Upper lobe of right lung (tissue), 1 donor: Measurements from ENCODE around the gene CAND2. TPM values are rescaled to one million over a fixed set of nuclear protein-coding genes. Genes with fewer than 3 reads are reported as not detected.
"Not testable (repeated sequence)": the region's sequence is repeated elsewhere in the genome, so short reads cannot be mapped to it uniquely, and the experiment has no call there.

Experiments
- ATAC-seq: fragments of 200-7000 bp; cut with Tn5 transposase; one replicate; pipeline ENCODE4 v1.9.1; 2020; ENCODE audit warnings: mild to moderate bottlenecking, moderate library complexity
- DNase-seq: peaks from one replicate; pipeline ENCODE4 v3.0.0-alpha.2; 2020
- H3K27ac ChIP-seq: fragments of 200-600 bp; one replicate; pipeline ENCODE4 v1.8.0; 2022
- H3K27me3 ChIP-seq: fragments of 200-600 bp; one replicate; pipeline ENCODE4 v1.8.0; 2022; ENCODE audit warnings: mild to moderate bottlenecking
- H3K36me3 ChIP-seq: fragments of 200-600 bp; one replicate; pipeline ENCODE4 v1.8.0; 2022
- H3K4me1 ChIP-seq: fragments of 200-600 bp; one replicate; pipeline ENCODE4 v1.8.0; 2022
- H3K4me3 ChIP-seq: fragments of 200-600 bp; one replicate; pipeline ENCODE4 v1.8.0; 2022; ENCODE audit warnings: mild to moderate bottlenecking
- H3K9me3 ChIP-seq: fragments of 200-600 bp; one replicate; pipeline ENCODE4 v1.8.0; 2022
- intact Hi-C: fragments of 100-400 bp; cut with DNase I; formaldehyde crosslinking; loops from one replicate; pipeline ENCODE4 v1.11.0; 2022
- total RNA-seq: library from RNA; stranded (reverse); fragmentation: NEBNext Ultra II Directional; extraction: Animal tissue kit (Norgen Biotek cat#: 25700); gene quantifications from one replicate; pipeline ENCODE4 v1.2.1, GENCODE V29; 2021
- TF ChIP-seq, protein P1 (sequence below): fragments of 200-600 bp; IDR thresholded peaks from one replicate; pipeline ENCODE4 v1.8.0; 2022; ENCODE audit warnings: antibody characterized with exemption
- donor health status: DM: no; HTN: yes; CAD: no; lungs with severe emphysema.

Gene CAND2
- total RNA-seq, 1 donor from 2014 or later, result 7.8 TPM

DNA sequence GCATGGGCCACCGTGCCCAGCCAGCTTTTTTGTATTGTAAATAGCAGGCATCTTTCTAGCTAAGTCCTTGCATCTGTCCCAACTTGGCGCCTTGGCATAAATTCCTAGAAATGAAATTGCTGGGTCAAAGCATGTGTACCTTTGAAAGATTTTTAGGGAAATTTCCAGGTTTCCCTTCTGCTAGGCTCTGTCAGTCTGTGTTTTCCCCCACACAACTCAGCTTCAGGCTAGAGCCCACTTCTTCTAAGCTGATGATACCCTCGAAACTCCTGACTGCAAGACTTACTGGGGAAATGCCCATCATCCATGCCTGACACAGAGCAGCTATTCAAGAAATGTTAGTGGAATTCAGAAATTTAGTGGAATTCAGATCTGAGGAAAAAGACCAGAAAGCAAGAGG, 55.7 kb downstream of the CAND2 start:
- Histone ChIP-seq H3K4me1 (no peaks in the 10 kb centered on the region), H3K4me3 (no peak overlapping the region)

DNA sequence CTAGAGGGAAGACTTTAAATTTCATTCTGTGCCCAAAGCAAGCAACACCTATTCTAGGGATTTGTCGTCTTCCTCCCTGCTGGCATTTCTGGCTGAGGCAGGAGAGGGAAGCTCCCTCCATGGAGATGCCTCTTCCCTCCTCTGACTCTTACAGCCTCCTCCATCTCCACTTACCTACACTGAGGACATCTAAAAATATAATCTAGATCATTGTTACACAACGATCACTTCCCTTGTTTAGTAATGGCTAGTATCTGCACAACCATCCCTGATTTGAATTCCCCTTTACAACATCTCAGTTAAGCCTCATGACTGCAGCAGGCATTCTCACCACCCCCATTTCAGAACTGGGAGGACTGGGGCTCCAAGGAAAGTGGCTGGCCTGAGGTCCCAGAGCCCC, 57.4 kb downstream of the CAND2 start:
- intact Hi-C loops, H3K4me1 ChIP-seq, H3K27me3 ChIP-seq, H3K4me3 ChIP-seq, DNase-seq, H3K36me3 ChIP-seq, H3K27ac ChIP-seq, H3K9me3 ChIP-seq: not testable (repeated sequence)
- peak; percentile 50 for ATAC-seq

More for the DNA sequence above, 55.7 kb downstream of the CAND2 start:
- intact Hi-C loops, result no loop called here
- no peaks in the 10 kb centered on the region for H3K9me3 ChIP-seq
- ATAC-seq (no peak), DNase-seq (no peak)
- H3K36me3 ChIP-seq, result no peaks in the 10 kb centered on the region
- no peak overlapping the region for H3K27ac ChIP-seq
- TF ChIP-seq, protein P1, sequence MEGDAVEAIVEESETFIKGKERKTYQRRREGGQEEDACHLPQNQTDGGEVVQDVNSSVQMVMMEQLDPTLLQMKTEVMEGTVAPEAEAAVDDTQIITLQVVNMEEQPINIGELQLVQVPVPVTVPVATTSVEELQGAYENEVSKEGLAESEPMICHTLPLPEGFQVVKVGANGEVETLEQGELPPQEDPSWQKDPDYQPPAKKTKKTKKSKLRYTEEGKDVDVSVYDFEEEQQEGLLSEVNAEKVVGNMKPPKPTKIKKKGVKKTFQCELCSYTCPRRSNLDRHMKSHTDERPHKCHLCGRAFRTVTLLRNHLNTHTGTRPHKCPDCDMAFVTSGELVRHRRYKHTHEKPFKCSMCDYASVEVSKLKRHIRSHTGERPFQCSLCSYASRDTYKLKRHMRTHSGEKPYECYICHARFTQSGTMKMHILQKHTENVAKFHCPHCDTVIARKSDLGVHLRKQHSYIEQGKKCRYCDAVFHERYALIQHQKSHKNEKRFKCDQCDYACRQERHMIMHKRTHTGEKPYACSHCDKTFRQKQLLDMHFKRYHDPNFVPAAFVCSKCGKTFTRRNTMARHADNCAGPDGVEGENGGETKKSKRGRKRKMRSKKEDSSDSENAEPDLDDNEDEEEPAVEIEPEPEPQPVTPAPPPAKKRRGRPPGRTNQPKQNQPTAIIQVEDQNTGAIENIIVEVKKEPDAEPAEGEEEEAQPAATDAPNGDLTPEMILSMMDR, result no peak
- H3K27me3 ChIP-seq, result no peaks in the 10 kb centered on the region

DNA sequence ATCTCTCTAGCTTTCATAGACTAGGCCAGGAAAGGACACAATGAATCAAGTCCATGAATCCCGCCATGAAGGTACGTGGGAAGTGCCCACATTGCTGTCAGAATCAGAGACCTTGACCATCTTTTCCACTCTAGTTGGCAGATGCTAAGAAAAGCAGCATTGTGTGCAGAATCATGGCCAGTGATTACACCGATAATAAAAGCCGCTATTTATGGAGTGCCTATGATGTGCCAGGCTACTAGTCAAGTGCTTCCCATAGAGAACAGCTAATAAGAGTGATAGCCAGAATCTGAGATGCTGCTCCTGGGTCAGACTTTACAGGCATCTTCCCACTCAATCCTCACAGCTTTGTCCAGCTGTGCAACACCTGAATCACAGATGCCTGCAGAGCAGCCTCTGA, 58.1 kb downstream of the CAND2 start:
- Histone ChIP-seq H3K4me1 (no peaks in the 10 kb centered on the region), H3K36me3 (no peaks in the 10 kb centered on the region), H3K27ac (no peak overlapping the region), H3K27me3 (no peaks in the 10 kb centered on the region), H3K9me3 (no peaks in the 10 kb centered on the region), H3K4me3 (no peak overlapping the region)
- DNase-seq (no peak), ATAC-seq (no peak)
- TF ChIP-seq, protein P1, result no peak
- intact Hi-C loops, result no loop called here

DNA sequence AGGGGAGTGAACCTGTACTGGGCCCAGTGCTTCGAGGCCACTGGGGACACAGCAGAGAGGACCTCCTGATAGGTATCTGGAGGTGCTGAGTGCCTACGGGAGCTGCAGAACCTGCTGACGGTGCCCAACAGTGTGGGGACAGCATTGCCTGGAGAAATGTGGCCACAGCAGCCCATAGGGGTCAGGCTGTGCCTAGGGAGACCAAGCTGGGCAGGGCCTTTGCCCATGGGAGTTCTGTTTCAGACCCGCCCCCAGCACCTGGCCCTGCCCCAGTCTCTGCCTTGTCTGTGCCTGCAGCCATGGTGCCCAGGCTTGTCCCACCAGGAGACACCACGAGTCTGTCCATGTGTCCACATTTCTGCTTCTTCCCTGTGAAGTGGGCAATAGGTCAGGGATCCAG, 60.1 kb downstream of the CAND2 start:
- H3K27me3 ChIP-seq, result no peaks in the 10 kb centered on the region
- no peak overlapping the region for H3K4me3 ChIP-seq
- TF ChIP-seq, protein P1, result no peak
- intact Hi-C loops, result no loop called here
- no peaks in the 10 kb centered on the region for H3K9me3 ChIP-seq
- peak; percentile 5 for ATAC-seq
- no peaks in the 10 kb centered on the region for H3K4me1 ChIP-seq
- H3K36me3 ChIP-seq, result no peaks in the 10 kb centered on the region
- H3K27ac ChIP-seq, result no peak overlapping the region
- DNase-seq, result no peak

DNA sequence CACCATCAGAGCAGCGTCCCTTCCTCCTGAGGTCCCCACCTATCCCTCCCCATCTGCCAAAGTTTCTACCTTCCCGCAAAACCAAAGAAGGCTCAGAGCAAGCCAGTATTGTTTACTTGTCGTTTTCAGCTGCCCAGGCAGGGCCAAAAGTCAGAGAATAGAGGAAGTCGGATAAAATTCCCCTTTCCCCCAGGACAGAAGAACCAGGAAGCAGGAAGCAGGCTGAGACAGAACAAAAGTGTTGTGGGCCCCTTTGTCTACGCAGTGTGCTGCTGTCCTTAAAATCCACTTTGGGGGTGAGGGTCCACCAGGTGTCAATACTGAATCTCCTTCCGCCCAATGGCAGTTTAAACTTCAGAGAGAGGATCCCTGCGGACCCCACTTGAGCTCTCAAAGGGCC, 63.4 kb downstream of the CAND2 start:
- ATAC-seq, result peak; percentile 64

DNA sequence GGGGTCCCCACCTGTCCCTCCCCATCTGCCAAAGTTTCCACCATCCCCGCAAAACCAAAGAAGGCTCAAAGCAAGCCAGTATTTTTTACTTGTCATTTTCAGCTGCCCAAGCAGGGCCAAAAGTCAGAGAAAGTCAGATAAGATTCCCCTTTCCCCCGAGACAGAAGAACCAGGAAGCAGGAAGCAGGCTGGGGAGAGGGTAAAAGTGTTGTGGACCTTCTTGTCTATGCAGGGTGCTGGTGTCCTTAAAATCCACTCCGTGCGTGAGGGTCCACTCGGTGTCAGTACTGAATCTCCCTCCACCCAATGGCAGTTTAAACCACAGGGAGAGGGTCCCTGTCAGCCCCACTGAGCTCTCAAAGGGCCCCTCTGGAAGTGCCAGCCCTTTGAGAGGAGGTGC, 65.1 kb downstream of the CAND2 start:
- TF ChIP-seq, protein P1, result no peak
- intact Hi-C loops, result no loop called here
- H3K36me3 ChIP-seq, result no peaks in the 10 kb centered on the region
- DNase-seq (no peak), ATAC-seq (no peak)
- H3K27ac ChIP-seq, result no peak overlapping the region
- no peaks in the 10 kb centered on the region for H3K4me1 ChIP-seq
- H3K27me3 ChIP-seq, result no peaks in the 10 kb centered on the region
- no peaks in the 10 kb centered on the region for H3K9me3 ChIP-seq
- no peak overlapping the region for H3K4me3 ChIP-seq

More for the DNA sequence above, 63.4 kb downstream of the CAND2 start:
- H3K36me3 ChIP-seq, result no peaks in the 10 kb centered on the region
- H3K27me3 ChIP-seq, result no peaks in the 10 kb centered on the region
- no peak overlapping the region for H3K4me3 ChIP-seq
- no peaks in the 10 kb centered on the region for H3K4me1 ChIP-seq
- DNase-seq, result no peak
- H3K9me3 ChIP-seq, result no peaks in the 10 kb centered on the region
- peak overlapping the region; percentile 47 for H3K27ac ChIP-seq
- TF ChIP-seq, protein P1, result no peak
- intact Hi-C loops, result no loop called here
